Spinal cord (tissue), 10 donors: ENCODE data around the gene DEPDC5. TPM values are rescaled to one million over a fixed set of nuclear protein-coding genes. Genes with fewer than 3 reads are reported as not detected.

Experiments used
- DNase-seq, 6 donors: peaks; one replicate each; pipeline versions ENCODE4 v3.0.0 to v3.0.0-alpha.2; 2013 to 2015; ENCODE audit warnings: low spot score in 6 of 6, low read depth in 4 of 6
- H3K27ac ChIP-seq: one replicate; pipeline ENCODE4 v1.5.1; 2013; ENCODE audit warnings: low read depth, low read length, control low read depth
- H3K27me3 ChIP-seq: one replicate; pipeline ENCODE4 v1.6.1; 2013; ENCODE audit warnings: low read length; ENCODE audit not compliant: control insufficient read depth, insufficient read depth
- H3K36me3 ChIP-seq: one replicate; pipeline ENCODE4 v1.6.1; 2013; ENCODE audit warnings: low read length; ENCODE audit not compliant: control insufficient read depth, insufficient read depth
- H3K4me1 ChIP-seq: one replicate; pipeline ENCODE4 v1.6.1; 2013; ENCODE audit warnings: low read length; ENCODE audit not compliant: control insufficient read depth, insufficient read depth
- H3K4me3 ChIP-seq: one replicate; pipeline ENCODE4 v1.5.1; 2013; ENCODE audit warnings: low read depth, low read length, control low read depth
- H3K9me3 ChIP-seq: one replicate; pipeline ENCODE4 v1.6.1; 2013; ENCODE audit warnings: low read length; ENCODE audit not compliant: control insufficient read depth, insufficient read depth
- WGBS: methylation state at CpG from one replicate; pipeline ENCODE4 v1.1.5; 2013; ENCODE audit warnings: missing lambda C conversion rate; ENCODE audit not compliant: insufficient coverage; 5-methylcytosine and 5-hydroxymethylcytosine counted together
- polyA plus RNA-seq, 2 donors: library from polyadenylated mRNA; unstranded; fragments of 120-200 nt; gene quantifications; one replicate each; pipeline ENCODE4 v1.2.1, GENCODE V29; 2013; ENCODE audit not compliant: insufficient read length in 2 of 2
- total RNA-seq, 2 donors: library from RNA; depleted of rRNA in 1 of 2; stranded (reverse); fragments of 120-200 nt in 1 of 2; fragments of >200 nt in 1 of 2; gene quantifications; one replicate each; pipeline versions ENCODE4 v1.2.3 to v1.2.4, GENCODE V29; 2013 to 2014
- donor health status: healthy.

DEPDC5 gene
- total and polyA plus RNA-seq, 4 donors: 15.2 to 19.9 (median 18.2) TPM

DNA sequence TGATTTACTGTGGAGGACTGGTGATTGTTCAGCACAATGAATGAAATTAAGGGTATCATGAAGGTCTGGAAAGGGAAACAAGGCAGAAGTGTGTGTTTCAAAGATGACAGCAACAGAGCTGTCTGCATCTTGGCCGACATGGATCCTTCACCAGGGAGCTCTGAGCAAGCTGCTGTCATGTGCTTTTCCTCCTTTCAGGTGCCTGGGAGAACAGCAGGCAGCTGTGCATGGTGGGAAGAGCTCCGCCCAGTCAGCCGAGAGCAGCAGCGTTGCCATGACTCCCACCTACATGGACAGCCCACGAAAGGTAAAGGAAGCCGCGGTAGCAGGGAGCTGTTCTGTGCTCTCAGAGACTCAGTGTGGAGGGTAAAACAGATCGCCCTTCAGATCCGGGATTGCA is 103.4 kb downstream of the DEPDC5 start:
- peaks cover 29% of the 10 kb centered on the region for H3K36me3 ChIP-seq
- H3K27ac ChIP-seq: no peak overlapping the region

GRCh38 chr22:31861226-31861840 is 107.5 kb downstream of the DEPDC5 start:
- H3K4me1 ChIP-seq: peaks cover 4% of the 10 kb centered on the region
- DNase-seq: no peak
- H3K27ac ChIP-seq: no peak overlapping the region
- no peaks in the 10 kb centered on the region for H3K27me3 ChIP-seq
- H3K9me3 ChIP-seq: no peaks in the 10 kb centered on the region
- H3K36me3 ChIP-seq: peaks cover 34% of the 10 kb centered on the region
- 93% methylated on average over 9 of the region's 11 CpGs for WGBS
- H3K4me3 ChIP-seq: no peak overlapping the region

More for the DNA sequence above, 103.4 kb downstream of the DEPDC5 start:
- DNase-seq: peak in 5 of 6 donors; percentile 19 to 95 (median 55)
- WGBS: 29% methylated on average over 4 of the region's 9 CpGs
- H3K4me3 ChIP-seq: no peak overlapping the region
- no peaks in the 10 kb centered on the region for H3K9me3 ChIP-seq
- H3K27me3 ChIP-seq: no peaks in the 10 kb centered on the region
- peaks cover 4% of the 10 kb centered on the region for H3K4me1 ChIP-seq

GRCh38 chr22:31866918-31867317 is 113.1 kb downstream of the DEPDC5 start:
- Histone ChIP-seq H3K27me3 (no peaks in the 10 kb centered on the region), H3K36me3 (peaks cover 23% of the 10 kb centered on the region), H3K27ac (no peak overlapping the region), H3K4me3 (no peak overlapping the region), H3K4me1 (no peaks in the 10 kb centered on the region), H3K9me3 (no peaks in the 10 kb centered on the region)
- DNase-seq: no peak
- no CpG with 5 or more reads among the region's 4 CpGs for WGBS

DNA sequence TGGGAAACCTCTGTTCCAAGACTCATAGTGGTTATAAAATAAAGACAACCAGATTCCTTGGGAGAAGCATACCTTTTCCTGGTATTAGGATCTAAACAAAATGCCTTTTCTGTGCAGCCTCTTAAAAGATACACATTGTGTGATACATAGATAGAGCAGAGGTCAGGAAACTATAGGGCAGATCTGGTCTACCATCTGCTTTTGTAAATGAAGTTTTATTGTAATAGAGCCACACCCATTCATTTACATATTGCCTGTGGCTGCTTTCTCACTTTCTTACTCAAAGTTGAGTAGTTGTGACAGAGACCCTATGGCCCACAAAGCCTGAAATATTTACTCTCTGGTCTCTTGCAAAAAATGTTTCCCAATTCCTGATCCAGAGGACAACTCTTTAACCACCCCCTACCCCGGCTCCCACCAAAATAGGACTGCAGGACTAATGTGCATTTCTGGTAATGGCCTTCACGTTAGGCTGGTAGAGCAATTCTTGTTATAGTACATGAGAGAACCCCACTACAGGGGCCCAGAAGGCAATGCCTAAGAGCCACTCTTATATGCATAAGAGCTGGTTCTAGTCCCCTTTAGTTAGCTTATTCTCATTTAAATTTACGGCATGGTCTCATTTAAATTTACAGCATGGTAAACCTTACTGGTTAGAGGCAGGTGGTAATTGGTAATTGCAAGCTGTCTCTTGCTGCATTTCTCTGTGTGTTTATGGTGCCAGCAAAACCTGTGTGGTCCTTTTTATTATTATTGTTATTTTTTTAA is 113.8 kb downstream of the DEPDC5 start:
- Histone ChIP-seq H3K27me3 (no peaks in the 10 kb centered on the region), H3K9me3 (no peaks in the 10 kb centered on the region), H3K4me1 (no peaks in the 10 kb centered on the region), H3K4me3 (no peak overlapping the region), H3K27ac (no peak overlapping the region), H3K36me3 (peaks cover 22% of the 10 kb centered on the region)
- no peak for DNase-seq
- no CpG with 5 or more reads among the region's 3 CpGs for WGBS

GRCh38 chr22:31869739-31870138 is 115.9 kb downstream of the DEPDC5 start:
- H3K9me3 ChIP-seq: no peaks in the 10 kb centered on the region
- 63% methylated on average over 5 of the region's 5 CpGs for WGBS
- no peaks in the 10 kb centered on the region for H3K4me1 ChIP-seq
- H3K36me3 ChIP-seq: peaks cover 28% of the 10 kb centered on the region
- H3K27me3 ChIP-seq: no peaks in the 10 kb centered on the region
- H3K27ac ChIP-seq: no peak overlapping the region
- DNase-seq: no peak
- H3K4me3 ChIP-seq: no peak overlapping the region

GRCh38 chr22:31870890-31871289 is 117.1 kb downstream of the DEPDC5 start:
- no peak for DNase-seq
- Histone ChIP-seq H3K4me3 (no peak overlapping the region), H3K36me3 (peaks cover 30% of the 10 kb centered on the region), H3K27ac (no peak overlapping the region), H3K27me3 (no peaks in the 10 kb centered on the region), H3K9me3 (no peaks in the 10 kb centered on the region), H3K4me1 (no peaks in the 10 kb centered on the region)
- WGBS: 93% methylated on average over 4 of the region's 6 CpGs

DNA sequence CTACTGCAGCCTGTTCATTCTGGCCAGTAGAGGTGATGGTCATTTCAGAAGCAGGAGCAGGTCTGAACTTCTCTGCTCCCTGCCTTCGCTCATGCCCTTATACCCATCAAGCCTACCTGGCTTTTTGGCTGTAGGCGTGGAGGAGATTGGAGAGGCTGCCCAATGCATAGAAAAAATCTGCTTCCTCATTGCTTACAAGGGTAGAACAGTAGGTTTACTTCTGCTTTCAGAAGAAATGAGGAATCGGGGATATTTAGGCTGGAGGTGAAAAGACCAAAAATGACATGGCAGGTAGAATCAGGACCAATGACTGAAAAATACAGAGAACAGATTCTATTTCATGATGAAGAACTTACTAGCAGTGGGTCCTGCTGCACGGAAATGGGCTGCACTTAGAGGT is 117.7 kb downstream of the DEPDC5 start:
- WGBS: 91% methylated on average over 2 of the region's 4 CpGs
- Histone ChIP-seq H3K27me3 (no peaks in the 10 kb centered on the region), H3K9me3 (no peaks in the 10 kb centered on the region), H3K4me3 (no peak overlapping the region), H3K4me1 (no peaks in the 10 kb centered on the region), H3K27ac (no peak overlapping the region), H3K36me3 (peaks cover 34% of the 10 kb centered on the region)
- DNase-seq: no peak

DNA sequence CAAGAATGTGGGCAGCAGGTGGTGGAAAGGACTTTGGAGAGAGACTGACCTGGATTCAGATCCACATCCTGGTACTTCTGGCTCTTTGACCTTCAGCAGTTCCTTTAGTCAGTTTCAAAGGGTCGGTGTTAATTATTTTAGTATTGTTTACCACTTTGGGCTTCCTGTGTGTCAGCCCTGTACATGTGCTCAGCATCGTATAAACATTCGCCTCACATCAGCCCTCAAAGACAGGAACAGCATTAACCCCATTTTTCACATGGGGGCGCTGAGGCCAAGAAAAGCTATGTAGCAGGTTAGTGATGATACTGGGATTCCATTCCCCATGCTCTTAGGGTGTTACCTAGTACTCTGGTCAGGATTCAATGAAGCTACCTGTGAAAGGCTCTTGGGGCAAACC is 118.4 kb downstream of the DEPDC5 start:
- Histone ChIP-seq H3K36me3 (peaks cover 36% of the 10 kb centered on the region), H3K4me3 (no peak overlapping the region), H3K27me3 (no peaks in the 10 kb centered on the region), H3K27ac (no peak overlapping the region), H3K9me3 (no peaks in the 10 kb centered on the region), H3K4me1 (no peaks in the 10 kb centered on the region)
- DNase-seq: peak in 1 of 6 donors; percentile 69
- no CpG with 5 or more reads among the region's 4 CpGs for WGBS

- no peak for DNase-seq
- Histone ChIP-seq H3K4me3 (no peak overlapping the region), H3K9me3 (no peaks in the 10 kb centered on the region), H3K4me1 (no peaks in the 10 kb centered on the region), H3K27ac (no peak overlapping the region), H3K36me3 (peaks cover 43% of the 10 kb centered on the region), H3K27me3 (no peaks in the 10 kb centered on the region)
- 94% methylated on average over 3 of the region's 3 CpGs for WGBS
Observed at GRCh38 chr22:31874821-31875220, 121.0 kb downstream of the DEPDC5 start.
